HG03135 (cell line): ENCODE results near the gene NDUFB5.
"Not testable (repeated sequence)": the region's sequence is repeated elsewhere in the genome, so short reads cannot be mapped to it uniquely, and the experiment has no call there.

ENCODE experiments used
- ATAC-seq: cut with Tn5 transposase; IDR thresholded peaks from one replicate; pipeline ENCODE4 v1.9.1; 2021; ENCODE audit warnings: mild to moderate bottlenecking, moderate library complexity; ENCODE audit not compliant: unreplicated experiment

NDUFB5 gene

GRCh38 chr3:179630753-179631451 is 26.3 kb downstream of the NDUFB5 start:
- no peak for ATAC-seq

GRCh38 chr3:179640469-179640868 is 35.9 kb downstream of the NDUFB5 start:
- no peak for ATAC-seq

GRCh38 chr3:179642871-179643270 is 38.3 kb downstream of the NDUFB5 start:
- ATAC-seq, result no peak

- ATAC-seq, result not testable (repeated sequence)
These were observed 39.2 kb downstream of the NDUFB5 start for GRCh38 chr3:179643837-179644236.

- ATAC-seq, result no peak
These were observed 41.6 kb downstream of the NDUFB5 start for GRCh38 chr3:179646177-179646576.

- no peak for ATAC-seq
These were observed 47.3 kb downstream of the NDUFB5 start for GRCh38 chr3:179651687-179652446.

GRCh38 chr3:179652447-179653095 is 48.0 kb downstream of the NDUFB5 start, which contains the start of gene USP13:
USP13 (plus strand) TSS chr3:179653040; CDS start chr3:179653226, 186 bp downstream.
- peak; percentile 70 for ATAC-seq

GRCh38 chr3:179653096-179653797 is 48.7 kb downstream of the NDUFB5 start:
- ATAC-seq, result peak; percentile 62

- no peak for ATAC-seq
These were observed 50.6 kb downstream of the NDUFB5 start for GRCh38 chr3:179655236-179655635.

- ATAC-seq, result no peak
These were observed 54.0 kb downstream of the NDUFB5 start for GRCh38 chr3:179658606-179659005.

- no peak for ATAC-seq
These were observed 56.3 kb downstream of the NDUFB5 start for GRCh38 chr3:179660872-179661271.

- no peak for ATAC-seq
These were observed 57.2 kb downstream of the NDUFB5 start for GRCh38 chr3:179661777-179662176.

GRCh38 chr3:179663093-179663492 is 58.5 kb downstream of the NDUFB5 start:
- ATAC-seq, result no peak

- no peak for ATAC-seq
These were observed 61.4 kb downstream of the NDUFB5 start for GRCh38 chr3:179666030-179666429.

GRCh38 chr3:179666436-179667035 is 61.9 kb downstream of the NDUFB5 start:
- ATAC-seq, result no peak

- no peak for ATAC-seq
These were observed 63.8 kb downstream of the NDUFB5 start for GRCh38 chr3:179668429-179668828.

GRCh38 chr3:179670311-179670710 is 65.7 kb downstream of the NDUFB5 start:
- ATAC-seq, result no peak

- no peak for ATAC-seq
These were observed 66.7 kb downstream of the NDUFB5 start for GRCh38 chr3:179671309-179671708.

GRCh38 chr3:179671747-179672242 is 67.2 kb downstream of the NDUFB5 start:
- no peak for ATAC-seq

- ATAC-seq, result no peak
These were observed 68.3 kb downstream of the NDUFB5 start for GRCh38 chr3:179672918-179673317.
